Thymus (tissue), 11 donors: ENCODE results near the gene MRPL10. TPM values are rescaled to one million over a fixed set of nuclear protein-coding genes. Genes with fewer than 3 reads are reported as not detected.

Experiments used
- DNase-seq, 9 donors: peaks; one replicate each; pipeline ENCODE4 v3.0.0-alpha.2; 2013; ENCODE audit warnings: low spot score in 9 of 9, low read depth in 6 of 9, missing footprints in 1 of 9
- H3K27ac ChIP-seq, 2 donors: one replicate each; pipeline ENCODE4 v1.5.1; 2013; ENCODE audit warnings: control low read depth in 1 of 2, low read depth in 1 of 2, low read length in 1 of 2, mild to moderate bottlenecking in 1 of 2, moderate library complexity in 1 of 2
- H3K27me3 ChIP-seq, 2 donors: one replicate each; pipeline ENCODE4 v1.5.1; 2013; ENCODE audit warnings: low read length in 1 of 2; ENCODE audit not compliant: control insufficient read depth in 2 of 2, insufficient read depth in 1 of 2
- H3K36me3 ChIP-seq, 2 donors: one replicate each; pipeline ENCODE4 v1.5.1; 2013; ENCODE audit warnings: low read length in 1 of 2, mild to moderate bottlenecking in 1 of 2, moderate library complexity in 1 of 2; ENCODE audit not compliant: control insufficient read depth in 2 of 2, insufficient read depth in 2 of 2
- H3K4me1 ChIP-seq, 2 donors: one replicate each; pipeline ENCODE4 v1.5.1; 2013; ENCODE audit warnings: low read length in 2 of 2; ENCODE audit not compliant: control insufficient read depth in 2 of 2, insufficient read depth in 2 of 2
- H3K4me3 ChIP-seq, 2 donors: one replicate each; pipeline ENCODE4 v1.5.1; 2013; ENCODE audit warnings: low read length in 2 of 2, control low read depth in 1 of 2, mild to moderate bottlenecking in 1 of 2
- H3K9me3 ChIP-seq, 2 donors: one replicate each; pipeline ENCODE4 v1.5.1; 2013; ENCODE audit warnings: low read length in 1 of 2, mild to moderate bottlenecking in 1 of 2; ENCODE audit not compliant: control insufficient read depth in 2 of 2, insufficient read depth in 1 of 2
- WGBS: extraction: QIAGEN DNeasy Blood & Tissue Kit; methylation state at CpG from one replicate; pipeline ENCODE4 v1.1.7; 2013; 5-methylcytosine and 5-hydroxymethylcytosine counted together
- polyA plus RNA-seq: library from polyadenylated mRNA; stranded (reverse); fragments of 200-250 nt; gene quantifications from one replicate; pipeline ENCODE4 v1.2.3, GENCODE V29; 2013
- total RNA-seq: library from RNA; stranded (reverse); fragments of 120-200 nt; gene quantifications from one replicate; pipeline ENCODE4 v1.2.4, GENCODE V29; 2013
- donor health status: healthy.

The MRPL10 gene
- total and polyA plus RNA-seq, 2 donors = 26.7 to 41.1 TPM

DNA sequence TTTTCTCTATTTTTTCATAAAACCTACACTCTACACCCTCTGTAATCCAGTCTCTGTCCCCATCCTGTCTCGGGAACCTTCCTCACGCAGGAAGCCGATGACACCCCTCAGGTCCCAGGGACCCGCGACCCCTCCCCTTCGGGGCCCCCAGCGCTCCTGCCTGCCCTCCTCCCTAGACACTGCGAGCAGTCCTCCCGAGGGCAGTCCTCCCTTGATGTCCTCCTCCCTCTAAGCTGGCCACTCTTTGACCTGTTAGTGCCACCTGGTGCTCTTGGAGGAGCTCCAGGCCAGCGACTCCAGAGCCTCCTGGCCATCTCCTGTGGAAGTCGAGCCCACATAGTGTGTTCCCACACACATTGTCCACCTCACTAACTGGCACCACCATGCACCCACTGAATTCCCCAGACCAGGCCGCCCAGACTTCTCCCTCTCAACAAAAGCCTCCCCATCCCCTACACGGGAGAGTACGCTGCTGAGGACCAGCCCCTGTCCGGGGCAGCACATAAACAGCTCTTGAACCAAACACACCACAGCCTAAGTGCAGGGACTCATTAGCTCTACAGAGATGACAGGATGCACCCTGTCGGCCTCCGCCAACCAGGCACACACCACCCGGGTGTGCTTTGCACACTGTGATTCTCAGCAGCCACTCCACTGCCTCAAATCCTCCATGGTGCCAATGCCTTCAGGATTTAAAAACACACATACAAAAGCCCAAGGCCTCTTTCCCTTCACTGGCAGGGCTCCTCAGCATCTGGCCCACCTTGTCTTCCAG is 19.0 kb downstream of the MRPL10 start:
- WGBS = 90% methylated on average over 18 of the region's 18 CpGs
- peaks cover 67 to 86% of the 10 kb centered on the region in 2 donors for H3K36me3 ChIP-seq

DNA sequence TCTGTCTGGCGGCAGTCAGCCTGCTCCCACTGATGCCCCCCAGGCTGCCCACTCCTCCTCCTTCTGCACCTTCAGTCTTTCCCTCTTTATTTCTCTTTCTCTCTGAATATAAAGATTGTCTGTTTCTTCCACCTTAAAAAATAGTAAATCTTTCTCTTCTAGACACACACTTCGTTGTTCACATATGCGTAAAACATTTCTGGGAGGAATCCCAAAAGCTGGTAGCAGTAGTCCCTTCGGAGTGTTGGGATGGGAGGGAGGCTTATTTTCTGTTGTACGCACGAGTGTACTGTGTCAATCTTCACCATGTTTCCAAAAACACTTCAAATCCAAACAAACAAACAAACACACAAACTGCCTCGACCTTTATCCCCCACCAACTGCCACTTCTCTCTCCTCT is 19.6 kb downstream of the MRPL10 start:
- no peak overlapping the region for H3K27ac ChIP-seq

More for the DNA sequence above, 19.0 kb downstream of the MRPL10 start:
- no peaks in the 10 kb centered on the region for H3K4me1 ChIP-seq
- no peak overlapping the region for H3K4me3 ChIP-seq
- H3K9me3 ChIP-seq = no peaks in the 10 kb centered on the region
- H3K27ac ChIP-seq = no peak overlapping the region
- no peaks in the 10 kb centered on the region for H3K27me3 ChIP-seq
- DNase-seq = no peak

DNA sequence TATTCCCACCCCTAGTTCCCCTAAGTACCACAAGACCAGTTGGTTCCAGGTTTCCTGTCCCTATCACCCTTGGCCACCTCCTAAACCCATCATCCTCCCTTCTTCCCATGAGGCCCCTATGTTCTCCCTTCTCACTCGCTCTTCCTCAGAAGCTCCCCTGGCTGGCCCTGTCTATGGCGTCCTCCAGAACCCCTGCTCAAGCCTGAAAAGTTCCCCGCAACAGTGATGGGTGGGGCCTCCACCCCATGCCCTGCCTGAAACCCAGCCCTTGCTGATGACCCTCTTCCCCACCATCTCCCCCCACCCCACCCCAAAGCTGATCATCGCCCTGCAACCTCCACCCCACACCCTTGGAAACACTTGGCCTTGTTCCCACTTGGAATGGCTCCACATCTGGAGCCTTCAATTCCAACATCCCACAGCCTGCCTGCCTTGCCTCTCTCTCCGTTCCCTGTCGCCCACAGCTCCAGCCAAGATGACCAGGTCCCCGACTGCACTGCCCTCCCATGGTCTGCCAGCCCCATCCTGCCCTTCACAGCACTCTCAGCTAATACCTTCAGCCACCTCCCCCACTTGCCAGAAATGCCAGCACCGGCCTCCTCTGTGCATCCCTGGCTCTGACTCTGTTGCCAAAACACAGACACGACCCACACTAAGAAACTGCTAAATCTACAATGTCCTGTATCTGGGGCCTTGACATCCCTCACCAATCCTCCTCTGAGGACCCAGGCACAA is 20.3 kb downstream of the MRPL10 start:
- Histone ChIP-seq H3K4me1 (no peaks in the 10 kb centered on the region), H3K27me3 (no peaks in the 10 kb centered on the region), H3K36me3 (peaks cover 57 to 83% of the 10 kb centered on the region in 2 donors), H3K9me3 (no peaks in the 10 kb centered on the region), H3K4me3 (no peak overlapping the region), H3K27ac (no peak overlapping the region)
- 96% methylated on average over 9 of the region's 9 CpGs for WGBS
- no peak for DNase-seq

More for the DNA sequence above, 19.6 kb downstream of the MRPL10 start:
- 82% methylated on average over 7 of the region's 7 CpGs for WGBS
- H3K4me1 ChIP-seq = no peaks in the 10 kb centered on the region
- no peak for DNase-seq
- peaks cover 64 to 87% of the 10 kb centered on the region in 2 donors for H3K36me3 ChIP-seq
- H3K9me3 ChIP-seq = no peaks in the 10 kb centered on the region
- H3K27me3 ChIP-seq = no peaks in the 10 kb centered on the region
- no peak overlapping the region for H3K4me3 ChIP-seq

DNA sequence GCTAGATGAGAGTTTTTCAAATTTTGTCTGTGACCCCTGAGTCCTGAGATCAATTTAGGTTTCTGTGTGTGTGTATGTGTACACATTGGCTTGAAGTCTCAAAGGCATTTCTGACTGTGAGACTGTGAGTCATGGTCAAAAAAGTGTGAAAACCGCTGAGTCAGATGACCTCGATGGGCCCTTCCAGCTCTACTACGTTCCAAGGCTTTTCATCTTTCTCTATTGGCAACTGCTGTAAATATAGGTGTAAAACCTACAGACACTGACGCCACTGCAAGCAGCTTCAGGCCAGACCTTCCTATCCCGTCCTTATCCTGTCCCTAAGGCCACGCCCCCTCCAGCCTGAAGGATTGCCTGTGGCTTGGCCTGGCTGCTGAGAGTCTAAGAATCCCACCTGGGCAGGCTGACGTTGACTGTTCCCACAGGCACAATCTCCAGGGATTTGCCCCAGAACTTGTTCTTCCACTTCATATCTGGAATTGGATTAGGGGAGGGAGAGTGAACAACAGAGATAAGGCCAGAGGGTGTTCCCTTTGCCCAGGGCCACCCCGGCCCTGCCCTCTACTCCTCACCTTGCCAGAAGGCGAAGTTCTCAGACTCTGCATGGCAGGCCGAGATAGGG is 21.0 kb downstream of the MRPL10 start:
- H3K9me3 ChIP-seq = no peaks in the 10 kb centered on the region
- H3K4me3 ChIP-seq = no peak overlapping the region
- H3K36me3 ChIP-seq = peaks cover 51 to 75% of the 10 kb centered on the region in 2 donors
- H3K27ac ChIP-seq = no peak overlapping the region
- 94% methylated on average over 10 of the region's 10 CpGs for WGBS
- no peaks in the 10 kb centered on the region for H3K27me3 ChIP-seq
- no peak for DNase-seq
- no peaks in the 10 kb centered on the region for H3K4me1 ChIP-seq

DNA sequence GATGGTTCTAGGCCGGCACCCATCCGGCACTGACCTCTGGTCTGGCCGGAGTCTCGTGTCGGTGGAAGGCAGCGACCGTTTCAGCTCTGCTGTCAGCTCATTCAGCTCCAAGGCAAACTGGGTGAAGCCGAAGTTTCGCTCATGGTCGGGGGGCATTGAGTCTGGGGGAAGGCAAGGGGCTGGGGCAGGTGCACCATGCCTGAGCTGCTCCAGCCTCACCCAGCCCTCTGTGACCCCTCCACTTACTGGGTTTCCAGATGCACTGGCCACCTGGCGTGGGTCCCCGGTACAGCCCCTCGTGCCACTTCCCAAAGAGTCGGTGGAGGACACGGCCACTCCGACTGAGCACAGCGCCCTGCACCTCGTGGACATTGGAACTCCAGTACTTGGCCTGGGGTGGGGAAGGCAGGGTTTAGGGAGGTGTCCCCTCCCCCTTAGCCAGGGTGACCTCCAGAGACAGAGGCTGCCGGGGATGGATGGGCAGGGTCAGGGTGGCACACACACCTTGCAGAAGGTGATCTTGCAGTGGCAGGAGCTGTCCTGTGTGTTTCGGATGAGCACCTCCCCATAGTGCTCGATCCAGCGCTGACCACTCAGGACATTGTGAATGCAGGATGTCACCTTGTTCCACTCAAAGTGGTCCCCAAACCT is 22.4 kb downstream of the MRPL10 start:
- H3K9me3 ChIP-seq = no peaks in the 10 kb centered on the region
- no peak overlapping the region for H3K4me3 ChIP-seq
- no peak for DNase-seq
- no peaks in the 10 kb centered on the region for H3K27me3 ChIP-seq
- peaks cover 43 to 63% of the 10 kb centered on the region in 2 donors for H3K36me3 ChIP-seq
- H3K4me1 ChIP-seq = no peaks in the 10 kb centered on the region
- no peak overlapping the region for H3K27ac ChIP-seq
- 98% methylated on average over 22 of the region's 22 CpGs for WGBS

DNA sequence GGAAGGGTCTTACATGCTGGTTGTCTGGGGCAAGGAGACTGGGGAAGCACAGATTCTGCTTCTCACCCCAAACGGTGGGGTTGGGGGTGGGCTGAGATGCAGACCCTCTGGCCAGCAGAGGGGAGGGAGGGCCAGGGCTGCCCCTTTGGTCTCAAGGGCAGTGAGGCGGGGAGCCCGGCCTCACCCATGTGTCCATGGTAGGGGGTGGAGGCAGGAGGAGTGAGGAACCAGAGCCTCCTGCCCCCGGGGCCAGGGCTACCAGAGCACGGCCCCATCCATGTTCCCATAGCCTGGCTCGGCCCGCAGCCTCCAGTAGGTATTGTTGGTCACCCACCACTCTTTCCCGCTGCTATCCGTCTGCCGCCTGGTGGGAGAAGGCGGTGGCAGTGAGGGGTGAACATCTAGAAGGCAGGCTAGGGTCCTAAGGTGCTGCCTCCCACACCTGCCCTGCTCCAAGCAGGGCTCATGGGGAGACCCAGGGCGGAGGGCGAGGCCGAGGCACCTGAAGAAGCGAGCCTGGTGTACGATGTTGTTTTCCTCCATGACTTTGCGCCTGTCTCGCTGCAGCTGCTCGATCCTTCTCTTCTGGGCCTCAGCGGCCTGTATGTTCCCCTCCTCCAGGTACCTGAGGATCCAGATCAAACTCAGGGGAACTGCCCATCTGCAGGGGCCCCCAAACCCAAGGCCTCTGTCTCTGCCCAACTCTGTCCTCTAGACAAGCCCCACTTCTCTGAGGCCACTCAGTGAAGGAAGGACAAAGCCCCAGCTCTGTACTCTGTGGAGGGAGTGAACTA is 23.1 kb downstream of the MRPL10 start:
- H3K36me3 ChIP-seq = peaks cover 37 to 57% of the 10 kb centered on the region in 2 donors
- 92% methylated on average over 20 of the region's 20 CpGs for WGBS
- H3K4me3 ChIP-seq = no peak overlapping the region
- peaks cover 0 to 5% of the 10 kb centered on the region in 2 donors for H3K27me3 ChIP-seq
- DNase-seq = no peak
- H3K4me1 ChIP-seq = no peaks in the 10 kb centered on the region
- H3K27ac ChIP-seq = no peak overlapping the region
- no peaks in the 10 kb centered on the region for H3K9me3 ChIP-seq

DNA sequence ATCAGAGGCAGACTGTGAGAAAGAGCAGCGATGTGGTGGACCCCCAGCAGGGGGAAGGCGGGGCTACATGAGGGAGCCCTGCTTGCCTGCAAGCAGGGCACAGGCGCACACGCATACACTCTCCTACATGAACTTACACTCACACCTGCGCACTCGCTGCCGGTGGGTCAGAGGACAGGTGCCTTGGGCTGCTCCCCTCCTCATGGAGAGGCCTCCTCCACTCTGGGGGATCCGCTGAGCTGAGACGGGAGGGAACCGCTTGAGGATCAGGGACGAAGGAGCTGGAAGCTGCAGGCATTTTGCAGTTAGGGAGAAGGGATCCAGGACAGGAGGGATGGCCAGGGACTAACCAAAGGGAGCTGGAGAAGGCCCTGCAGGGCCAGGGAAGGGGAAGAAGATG is 23.9 kb downstream of the MRPL10 start:
- Histone ChIP-seq H3K9me3 (no peaks in the 10 kb centered on the region), H3K27ac (no peak overlapping the region), H3K27me3 (peaks cover 0 to 5% of the 10 kb centered on the region in 2 donors), H3K36me3 (peaks cover 37 to 49% of the 10 kb centered on the region in 2 donors), H3K4me3 (no peak overlapping the region), H3K4me1 (no peaks in the 10 kb centered on the region)
- 89% methylated on average over 11 of the region's 11 CpGs for WGBS
- no peak for DNase-seq

DNA sequence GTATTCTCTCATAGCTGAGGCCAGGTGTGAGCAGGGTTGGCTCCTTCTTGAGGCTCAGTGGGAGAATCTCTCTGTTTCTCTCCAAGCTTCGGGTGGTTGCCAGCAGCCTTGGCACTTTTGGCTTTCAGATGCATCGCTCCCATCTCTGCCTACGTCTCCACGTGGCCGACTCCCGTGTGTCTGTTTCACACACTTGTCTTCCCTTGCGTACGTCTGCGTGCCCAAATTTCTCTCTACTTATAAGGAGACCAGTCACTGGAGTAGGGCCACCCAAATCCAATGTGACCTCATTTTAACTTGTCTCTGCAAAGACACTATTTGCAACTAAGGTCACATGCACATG is 24.5 kb downstream of the MRPL10 start:
- WGBS = 96% methylated on average over 9 of the region's 9 CpGs
- no peak overlapping the region for H3K4me3 ChIP-seq
- H3K9me3 ChIP-seq = no peaks in the 10 kb centered on the region
- DNase-seq = no peak
- no peak overlapping the region for H3K27ac ChIP-seq
- peaks cover 35 to 44% of the 10 kb centered on the region in 2 donors for H3K36me3 ChIP-seq
- no peaks in the 10 kb centered on the region for H3K4me1 ChIP-seq
- H3K27me3 ChIP-seq = peaks cover 0 to 5% of the 10 kb centered on the region in 2 donors
